GM12892 (cell line): ENCODE data around the gene RBPJL.

Experiments used
- POLR2A ChIP-seq: IDR thresholded peaks from 2 replicates; pipeline ENCODE4 v1.6.1; 2011; ENCODE audit warnings: low read depth, low read length, control low read depth
- POLR2AphosphoS5 ChIP-seq: IDR thresholded peaks from 2 replicates; pipeline ENCODE4 v1.6.1; 2011; ENCODE audit warnings: low read depth, low read length, control low read depth
- TAF1 ChIP-seq: IDR thresholded peaks from 2 replicates; pipeline ENCODE4 v1.6.1; 2011; ENCODE audit warnings: low read depth, mild to moderate bottlenecking, control low read depth, low read length, borderline replicate concordance

DNA sequence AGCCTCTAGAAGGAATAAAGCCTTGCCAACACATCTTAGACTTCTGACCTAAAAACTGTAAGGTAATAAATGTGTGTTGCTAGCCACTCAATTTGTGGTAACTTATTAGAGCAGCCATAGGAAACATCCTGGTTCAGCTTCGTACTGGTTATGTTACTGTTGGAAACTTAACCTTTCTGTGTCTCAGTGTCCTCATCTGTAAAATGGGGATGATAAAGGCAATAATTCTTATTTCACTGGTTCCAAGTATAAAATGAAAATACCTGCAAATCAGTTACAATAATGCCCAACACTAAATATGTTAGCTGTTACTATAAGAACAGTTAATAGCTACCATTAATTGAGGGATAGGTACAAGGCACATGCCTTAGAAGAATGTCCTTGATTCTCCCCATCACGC lies 14.3 kb upstream of the RBPJL start:
- TF ChIP-seq POLR2A = no peak
- TF ChIP-seq POLR2AphosphoS5 = no peak
- no peak for TF ChIP-seq TAF1
